Measurements from ENCODE around the gene MED1.

Gene MED1

DNA sequence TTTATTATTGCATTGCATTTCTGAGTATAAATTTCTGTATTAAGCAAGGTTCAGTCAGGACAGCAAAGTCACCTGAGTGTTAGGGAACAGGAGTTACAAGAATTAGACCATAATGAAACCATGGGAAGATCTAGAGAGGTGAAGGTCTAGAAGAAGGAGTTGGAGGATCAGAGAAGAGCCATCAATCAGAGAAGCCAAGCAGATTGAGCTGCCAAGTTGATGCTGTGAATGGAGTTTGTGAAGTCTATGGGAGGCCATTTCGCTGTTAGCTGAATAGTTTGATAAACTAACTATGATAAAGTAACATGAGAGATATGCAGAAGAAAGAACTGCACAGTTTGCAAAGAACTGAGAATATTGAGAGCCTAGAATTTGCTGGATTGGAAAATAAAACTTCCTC lies 90.0 kb downstream of the MED1 start:
- no peak for DNase-seq

GRCh38 chr17:39360537-39360936 lies 90.5 kb downstream of the MED1 start:
- no peak for DNase-seq

- no peak for DNase-seq
These were observed 91.1 kb downstream of the MED1 start for GRCh38 chr17:39359994-39360393.

- no peak for DNase-seq
These were observed 93.1 kb downstream of the MED1 start for GRCh38 chr17:39357986-39358385.

GRCh38 chr17:39357488-39357887 lies 93.6 kb downstream of the MED1 start:
- DNase-seq: no peak
